KMS-11 (cell line): ENCODE measurements around the gene NAA25.
"Not testable (repeated sequence)": the region's sequence is repeated elsewhere in the genome, so short reads cannot be mapped to it uniquely, and the experiment has no call there.

Experiments
- H2AFZ ChIP-seq: fragments of 200-600 bp; sonication (generic); 2 replicates; pipeline ENCODE4 v1.6.1; 2016; ENCODE audit warnings: antibody characterized with exemption, mixed run types, low read depth
- H3K27ac ChIP-seq: fragments of 200-600 bp; sonication (generic); 2 replicates; pipeline ENCODE4 v1.6.1; 2016; ENCODE audit warnings: mild to moderate bottlenecking, mixed run types
- H3K27me3 ChIP-seq: fragments of 200-600 bp; sonication (generic); 2 replicates; pipeline ENCODE4 v1.6.1; 2017; ENCODE audit warnings: mild to moderate bottlenecking, low read depth, mixed run types, moderate library complexity; ENCODE audit not compliant: insufficient read depth
- H3K36me3 ChIP-seq: fragments of 200-600 bp; sonication (generic); 2 replicates; pipeline ENCODE4 v1.6.1; 2017; ENCODE audit warnings: mild to moderate bottlenecking, mixed run types; ENCODE audit not compliant: insufficient read depth
- H3K4me1 ChIP-seq: fragments of 200-600 bp; sonication (generic); 2 replicates; pipeline ENCODE4 v1.6.1; 2016; ENCODE audit warnings: mild to moderate bottlenecking, low read depth, mixed run types; ENCODE audit not compliant: poor library complexity, severe bottlenecking
- H3K4me2 ChIP-seq: fragments of 200-600 bp; sonication (generic); 2 replicates; pipeline ENCODE4 v1.7.0; 2016; ENCODE audit warnings: mild to moderate bottlenecking, mixed run types
- H3K4me3 ChIP-seq: fragments of 200-600 bp; sonication (generic); IDR thresholded peaks from 2 replicates; pipeline ENCODE4 v1.6.1; 2017; ENCODE audit warnings: low read depth, low read length, mixed read lengths; ENCODE audit not compliant: insufficient read depth
- H3K79me2 ChIP-seq: fragments of 200-600 bp; sonication (generic); 2 replicates; pipeline ENCODE4 v1.6.1; 2016; ENCODE audit warnings: low read depth, mixed run types; ENCODE audit not compliant: insufficient read depth
- H3K9ac ChIP-seq: fragments of 200-600 bp; sonication (generic); 2 replicates; pipeline ENCODE4 v1.6.1; 2016; ENCODE audit warnings: mild to moderate bottlenecking, mixed run types
- H4K20me1 ChIP-seq: fragments of 200-600 bp; sonication (generic); 2 replicates; pipeline ENCODE4 v1.6.1; 2016; ENCODE audit warnings: mild to moderate bottlenecking, mixed run types; ENCODE audit not compliant: insufficient read depth
- TF ChIP-seq, protein P1 (sequence below): fragments of 200-600 bp; sonication (generic); conservative IDR thresholded peaks from 2 replicates; pipeline ENCODE4 v1.6.1; 2017; ENCODE audit warnings: low read depth, mild to moderate bottlenecking, antibody characterized with exemption, low read length, moderate library complexity, mixed read lengths

NAA25 gene

DNA sequence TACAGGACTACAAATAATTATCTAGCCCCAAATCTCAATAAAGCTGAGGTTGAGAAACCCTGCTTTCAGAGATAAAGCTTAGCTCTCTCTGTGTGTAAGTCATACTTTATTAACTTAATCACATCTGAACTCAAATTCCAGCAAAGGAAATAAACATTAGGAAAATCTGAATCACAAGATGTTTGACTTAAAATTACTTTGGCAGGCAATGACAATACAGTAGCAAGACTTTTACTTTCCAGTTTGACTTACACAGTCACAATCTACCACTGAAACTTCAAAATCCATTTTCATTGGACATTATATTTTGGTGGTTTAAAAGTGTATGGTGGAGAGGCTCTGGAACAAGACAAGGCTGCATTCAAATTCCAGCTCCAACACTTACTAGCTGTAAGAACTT, 107.0 kb downstream of the NAA25 start:
- Histone ChIP-seq H4K20me1 (no peaks in the 10 kb centered on the region), H3K4me1 (peaks cover 33% of the 10 kb centered on the region), H2AFZ (no peak overlapping the region), H3K9ac (no peak overlapping the region), H3K4me2 (no peak overlapping the region), H3K4me3 (no peak overlapping the region), H3K79me2 (no peaks in the 10 kb centered on the region), H3K36me3 (no peaks in the 10 kb centered on the region), H3K27ac (no peak overlapping the region), H3K27me3 (no peaks in the 10 kb centered on the region)
- TF ChIP-seq, protein P1, sequence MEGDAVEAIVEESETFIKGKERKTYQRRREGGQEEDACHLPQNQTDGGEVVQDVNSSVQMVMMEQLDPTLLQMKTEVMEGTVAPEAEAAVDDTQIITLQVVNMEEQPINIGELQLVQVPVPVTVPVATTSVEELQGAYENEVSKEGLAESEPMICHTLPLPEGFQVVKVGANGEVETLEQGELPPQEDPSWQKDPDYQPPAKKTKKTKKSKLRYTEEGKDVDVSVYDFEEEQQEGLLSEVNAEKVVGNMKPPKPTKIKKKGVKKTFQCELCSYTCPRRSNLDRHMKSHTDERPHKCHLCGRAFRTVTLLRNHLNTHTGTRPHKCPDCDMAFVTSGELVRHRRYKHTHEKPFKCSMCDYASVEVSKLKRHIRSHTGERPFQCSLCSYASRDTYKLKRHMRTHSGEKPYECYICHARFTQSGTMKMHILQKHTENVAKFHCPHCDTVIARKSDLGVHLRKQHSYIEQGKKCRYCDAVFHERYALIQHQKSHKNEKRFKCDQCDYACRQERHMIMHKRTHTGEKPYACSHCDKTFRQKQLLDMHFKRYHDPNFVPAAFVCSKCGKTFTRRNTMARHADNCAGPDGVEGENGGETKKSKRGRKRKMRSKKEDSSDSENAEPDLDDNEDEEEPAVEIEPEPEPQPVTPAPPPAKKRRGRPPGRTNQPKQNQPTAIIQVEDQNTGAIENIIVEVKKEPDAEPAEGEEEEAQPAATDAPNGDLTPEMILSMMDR: no peak

DNA sequence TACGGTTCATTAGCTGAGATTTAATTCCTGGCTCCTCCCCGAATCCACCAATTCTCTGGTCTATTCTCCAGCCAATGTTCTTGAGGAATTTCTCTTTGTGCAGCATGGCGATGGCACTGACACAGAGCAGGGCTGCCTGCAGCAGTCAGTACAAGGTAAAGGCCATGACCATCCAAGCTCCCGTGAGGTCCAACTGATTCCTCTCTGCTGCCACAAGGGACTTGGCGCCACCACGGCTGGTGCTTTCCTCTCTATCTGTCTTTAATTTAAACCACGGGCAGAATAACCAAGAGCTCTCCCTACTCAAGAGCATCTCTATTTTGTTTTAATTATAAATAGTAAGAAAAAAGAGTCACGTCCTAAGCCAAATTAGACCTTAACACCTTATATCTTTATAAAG, 107.8 kb downstream of the NAA25 start:
- Histone ChIP-seq H3K9ac (no peak overlapping the region), H3K27me3 (no peaks in the 10 kb centered on the region), H3K79me2 (no peaks in the 10 kb centered on the region), H2AFZ (no peak overlapping the region), H3K27ac (no peak overlapping the region), H3K4me1 (peaks cover 33% of the 10 kb centered on the region), H3K4me3 (no peak overlapping the region), H3K36me3 (no peaks in the 10 kb centered on the region), H3K4me2 (no peak overlapping the region), H4K20me1 (no peaks in the 10 kb centered on the region)
- TF ChIP-seq, protein P1: no peak

DNA sequence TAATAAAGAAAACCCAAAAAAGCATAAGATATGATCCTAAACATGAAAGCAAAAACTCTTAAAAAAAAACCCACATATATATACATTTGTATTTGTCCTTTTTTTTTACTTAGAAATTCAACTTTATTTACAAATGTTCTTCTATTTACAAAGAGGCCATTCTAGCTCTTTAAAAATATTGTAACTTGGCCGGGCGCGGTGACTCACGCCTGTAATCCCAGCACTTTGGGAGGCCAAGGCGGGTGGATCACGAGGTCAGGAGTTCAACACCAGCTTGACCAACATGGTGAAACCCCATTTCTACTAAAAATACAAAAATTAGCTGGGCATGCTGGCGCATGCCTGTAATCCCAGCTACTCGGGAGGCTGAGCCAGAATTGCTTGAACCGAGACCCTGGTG, 109.5 kb downstream of the NAA25 start:
- H3K4me2 ChIP-seq, H3K27ac ChIP-seq, H2AFZ ChIP-seq, H3K4me3 ChIP-seq, H3K27me3 ChIP-seq, H3K9ac ChIP-seq, H3K79me2 ChIP-seq, H4K20me1 ChIP-seq, H3K36me3 ChIP-seq: not testable (repeated sequence)
- peaks cover 37% of the 10 kb centered on the region for H3K4me1 ChIP-seq

DNA sequence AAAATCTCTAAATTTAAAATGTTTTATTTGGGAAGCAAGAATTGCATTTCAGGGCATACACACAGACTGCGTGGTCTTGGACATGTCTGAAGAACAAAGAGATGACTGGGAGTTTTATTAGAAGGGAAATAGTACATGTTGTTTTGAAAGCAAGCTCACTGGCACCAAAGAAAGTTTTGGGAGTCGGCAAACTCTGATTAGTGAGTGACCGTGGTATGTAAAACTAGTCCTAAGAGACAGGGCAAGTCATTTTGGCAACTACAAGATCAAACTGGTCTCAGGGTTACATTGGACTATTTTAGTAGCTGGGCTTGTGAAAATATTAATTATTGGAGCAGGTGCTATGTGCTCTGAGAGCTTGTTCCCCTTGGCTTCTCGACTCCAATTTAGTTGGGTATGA, 110.6 kb downstream of the NAA25 start:
- no peak overlapping the region for H3K4me2 ChIP-seq
- H3K27me3 ChIP-seq: no peaks in the 10 kb centered on the region
- no peaks in the 10 kb centered on the region for H3K79me2 ChIP-seq
- H3K4me3 ChIP-seq: no peak overlapping the region
- no peaks in the 10 kb centered on the region for H3K36me3 ChIP-seq
- H4K20me1 ChIP-seq: no peaks in the 10 kb centered on the region
- TF ChIP-seq, protein P1: no peak
- H2AFZ ChIP-seq: no peak overlapping the region
- H3K4me1 ChIP-seq: peaks cover 47% of the 10 kb centered on the region
- H3K9ac ChIP-seq: no peak overlapping the region
- H3K27ac ChIP-seq: no peak overlapping the region

DNA sequence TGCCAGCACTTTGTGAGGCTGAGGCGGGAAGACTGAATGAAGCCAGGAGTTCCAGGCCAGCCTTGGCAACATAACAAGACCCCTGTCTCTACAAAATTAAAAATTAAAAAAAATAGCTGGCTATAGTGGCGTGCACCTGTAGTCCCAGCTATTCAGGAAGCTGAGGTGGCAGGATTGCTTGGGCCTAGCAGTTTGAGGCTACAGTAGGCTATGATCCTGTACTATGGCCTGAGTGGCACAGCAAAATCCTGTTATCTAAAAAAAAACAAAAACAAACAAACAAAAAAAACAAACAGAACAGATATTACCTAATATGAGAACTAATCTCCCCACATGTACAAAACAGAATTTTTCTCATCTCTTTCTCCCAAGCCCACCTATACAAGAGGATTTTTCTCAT, 111.3 kb downstream of the NAA25 start:
- H3K27ac ChIP-seq: no peak overlapping the region
- H2AFZ ChIP-seq: no peak overlapping the region
- H3K4me2 ChIP-seq: no peak overlapping the region
- H3K27me3 ChIP-seq: no peaks in the 10 kb centered on the region
- no peaks in the 10 kb centered on the region for H3K79me2 ChIP-seq
- TF ChIP-seq, protein P1: no peak
- no peak overlapping the region for H3K4me3 ChIP-seq
- no peaks in the 10 kb centered on the region for H4K20me1 ChIP-seq
- H3K36me3 ChIP-seq: no peaks in the 10 kb centered on the region
- no peak overlapping the region for H3K9ac ChIP-seq
- H3K4me1 ChIP-seq: peaks cover 55% of the 10 kb centered on the region
